Measurements from ENCODE around the gene OSBPL3.
"Not testable (repeated sequence)": the region's sequence is repeated elsewhere in the genome, so short reads cannot be mapped to it uniquely, and the experiment has no call there.

OSBPL3 gene

DNA sequence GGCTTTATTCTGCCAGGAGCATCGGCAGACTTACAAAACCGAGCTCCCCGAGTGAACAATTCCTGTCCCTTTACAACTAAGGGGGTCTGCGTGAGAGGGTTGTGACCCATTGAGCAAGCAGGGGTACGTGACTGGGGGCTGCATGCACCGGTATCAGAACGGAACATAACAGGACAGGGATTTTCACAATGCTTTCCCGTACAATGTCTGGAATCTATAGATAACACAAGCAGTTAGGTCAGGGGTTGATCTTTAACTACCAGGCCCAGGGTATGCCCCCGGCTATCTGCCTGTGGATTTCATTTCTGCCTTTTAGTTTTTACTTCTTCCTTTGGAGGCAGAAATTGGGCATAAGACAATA is 184.6 kb downstream of the OSBPL3 start:
- WGBS, 2 experiments = 95 to 96% methylated on average over 9 of the region's 9 CpGs
- H3K4me3 ChIP-seq (ENCODE audit: insufficient read depth, low read depth, low read length) = no peak overlapping the region
- no peaks in the 10 kb centered on the region for H3K9me3 ChIP-seq (ENCODE audit: control insufficient read depth, low read length)
- no peaks in the 10 kb centered on the region for H3K27me3 ChIP-seq (ENCODE audit: control insufficient read depth, insufficient read depth, low read length, poor library complexity, severe bottlenecking)
- H3K27ac ChIP-seq (ENCODE audit: insufficient read depth, low read depth, low read length, poor library complexity, severe bottlenecking) = no peak overlapping the region
- no peaks in the 10 kb centered on the region for H3K4me1 ChIP-seq (ENCODE audit: control insufficient read depth, insufficient read depth, low read length)
- H3K36me3 ChIP-seq (ENCODE audit: control insufficient read depth, insufficient read depth, low read length) = no peaks in the 10 kb centered on the region

DNA sequence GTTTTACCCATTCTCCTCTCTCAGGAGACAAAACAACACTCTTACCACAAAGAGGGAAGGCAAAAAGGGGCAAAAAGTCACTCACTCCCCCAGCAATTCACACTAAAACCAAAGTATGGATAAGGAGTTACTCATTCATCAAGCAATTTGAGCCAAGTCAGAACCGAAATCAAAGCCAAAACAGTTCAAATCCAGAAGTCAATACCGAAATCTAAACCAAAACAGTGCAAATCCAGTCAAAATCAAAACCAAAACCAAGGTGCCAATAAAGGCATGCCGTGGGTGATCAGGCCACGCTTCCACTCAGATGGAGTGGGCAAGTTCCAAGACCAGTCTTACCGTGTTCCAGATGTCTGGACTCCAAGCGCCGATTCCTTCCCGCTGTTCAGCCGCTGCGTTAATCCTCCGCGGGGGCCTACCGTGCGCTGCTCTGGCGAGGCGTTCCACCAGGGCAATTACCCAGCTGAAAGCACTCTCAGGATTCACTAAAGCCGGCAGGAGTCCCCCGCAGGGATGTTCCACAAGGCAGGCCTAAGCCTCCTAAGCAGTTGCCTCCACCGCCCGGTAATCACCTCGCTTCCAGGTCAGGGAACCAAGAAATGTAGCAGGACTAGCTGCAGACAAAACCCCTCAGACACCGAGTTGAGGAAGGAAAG is 185.1 kb downstream of the OSBPL3 start:
- H3K27ac ChIP-seq (ENCODE audit: insufficient read depth, low read depth, low read length, poor library complexity, severe bottlenecking); H3K4me3 ChIP-seq (ENCODE audit: insufficient read depth, low read depth, low read length); H3K4me1 ChIP-seq (ENCODE audit: control insufficient read depth, insufficient read depth, low read length); H3K9me3 ChIP-seq (ENCODE audit: control insufficient read depth, low read length); H3K27me3 ChIP-seq (ENCODE audit: control insufficient read depth, insufficient read depth, low read length, poor library complexity, severe bottlenecking); H3K36me3 ChIP-seq (ENCODE audit: control insufficient read depth, insufficient read depth, low read length): not testable (repeated sequence)
- WGBS, 2 experiments = 94 to 96% methylated on average over 22 of the region's 22 CpGs

DNA sequence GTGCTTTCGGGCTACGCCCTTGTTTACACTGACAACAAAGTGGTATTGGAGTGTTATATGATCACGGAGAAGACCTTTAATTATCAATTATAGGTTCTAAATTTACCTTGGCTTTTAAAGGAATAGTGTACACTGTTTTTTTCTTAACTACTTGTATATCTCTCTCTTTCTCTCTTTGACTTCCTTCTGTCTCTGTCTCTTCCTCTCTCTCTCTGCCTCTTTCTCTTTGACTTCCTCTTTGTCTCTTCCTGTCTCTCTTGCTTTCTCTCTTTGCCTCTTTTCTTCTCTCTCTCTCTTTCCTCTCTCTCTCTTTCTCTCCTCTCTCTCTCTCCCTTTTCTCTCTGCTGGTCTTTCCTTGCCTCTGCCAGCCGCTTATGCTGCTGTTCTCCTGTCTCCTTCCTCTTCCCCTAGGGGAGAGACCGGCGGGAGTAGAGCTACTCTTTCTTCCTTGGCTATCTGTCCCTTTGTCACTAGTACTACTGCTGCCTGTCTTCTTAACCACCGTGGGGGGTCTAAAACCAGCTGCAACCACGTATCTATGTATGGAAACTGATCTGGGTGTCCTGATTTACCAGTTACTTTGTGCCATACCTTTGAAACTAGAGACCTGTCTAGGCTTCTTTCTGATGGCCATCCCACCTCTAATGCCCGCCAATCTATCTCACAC is 185.9 kb downstream of the OSBPL3 start:
- whole genome bisulfite sequencing, 2 experiments = 81 to 84% methylated on average over 8 to 9 of the region's 9 CpGs
- Histone ChIP-seq H3K4me3 (ENCODE audit: insufficient read depth, low read depth, low read length) (no peak overlapping the region), H3K4me1 (ENCODE audit: control insufficient read depth, insufficient read depth, low read length) (no peaks in the 10 kb centered on the region), H3K27ac (ENCODE audit: insufficient read depth, low read depth, low read length, poor library complexity, severe bottlenecking) (no peak overlapping the region), H3K36me3 (ENCODE audit: control insufficient read depth, insufficient read depth, low read length) (no peaks in the 10 kb centered on the region), H3K9me3 (ENCODE audit: control insufficient read depth, low read length) (no peaks in the 10 kb centered on the region), H3K27me3 (ENCODE audit: control insufficient read depth, insufficient read depth, low read length, poor library complexity, severe bottlenecking) (no peaks in the 10 kb centered on the region)

DNA sequence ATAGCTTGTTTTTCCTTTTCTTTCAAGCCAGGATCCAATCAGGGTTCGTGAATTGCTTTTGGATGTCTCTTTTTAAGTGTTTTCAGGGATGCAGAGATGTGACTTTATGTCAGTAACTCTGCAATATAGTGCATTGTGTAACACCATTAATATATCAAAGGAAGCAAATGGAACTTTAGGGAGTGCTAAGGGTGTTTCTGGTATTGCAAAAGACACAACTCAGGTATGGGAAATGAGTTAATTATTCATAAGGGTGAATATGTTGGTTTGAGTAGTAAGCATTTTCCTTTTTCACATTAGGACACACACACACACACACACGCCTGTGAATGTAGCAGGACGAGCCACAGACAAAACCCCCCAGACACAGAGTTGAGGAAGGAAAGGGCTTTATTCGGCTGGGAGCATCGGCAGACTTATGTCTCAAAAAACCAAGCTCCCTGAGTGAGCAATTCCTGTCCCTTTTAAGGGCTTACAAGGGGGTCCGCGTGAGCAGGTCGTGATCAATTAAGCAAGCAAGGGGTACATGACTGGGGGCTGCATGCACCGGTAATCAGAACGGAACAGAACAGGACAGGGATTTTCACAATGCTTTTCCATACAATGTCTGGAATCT is 190.9 kb downstream of the OSBPL3 start:
- no peaks in the 10 kb centered on the region for H3K4me1 ChIP-seq (ENCODE audit: control insufficient read depth, insufficient read depth, low read length)
- H3K27ac ChIP-seq (ENCODE audit: insufficient read depth, low read depth, low read length, poor library complexity, severe bottlenecking) = no peak overlapping the region
- no peak overlapping the region for H3K4me3 ChIP-seq (ENCODE audit: insufficient read depth, low read depth, low read length)
- H3K27me3 ChIP-seq (ENCODE audit: control insufficient read depth, insufficient read depth, low read length, poor library complexity, severe bottlenecking) = no peaks in the 10 kb centered on the region
- no peaks in the 10 kb centered on the region for H3K9me3 ChIP-seq (ENCODE audit: control insufficient read depth, low read length)
- WGBS, 2 experiments = 91% methylated on average over 9 to 10 of the region's 10 CpGs
- no peaks in the 10 kb centered on the region for H3K36me3 ChIP-seq (ENCODE audit: control insufficient read depth, insufficient read depth, low read length)

DNA sequence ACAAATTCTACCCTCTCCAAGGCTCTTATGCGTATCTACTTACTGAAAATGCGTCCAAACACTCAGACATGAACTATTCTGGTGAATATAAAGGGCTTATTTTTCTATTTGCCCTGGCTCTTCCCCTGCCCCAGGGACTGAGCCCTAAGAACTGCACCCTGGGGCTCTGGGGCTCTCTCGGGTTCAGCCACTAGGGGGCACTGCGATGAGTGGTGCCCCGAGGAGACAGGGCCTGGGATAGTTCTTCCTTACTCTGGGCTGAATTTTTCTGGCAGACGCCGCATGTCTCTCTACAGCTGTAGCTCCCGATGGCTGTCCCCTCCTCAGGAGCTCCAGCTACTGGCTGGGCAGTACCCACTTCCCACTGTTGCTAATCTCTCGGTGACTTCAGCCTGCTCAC is 191.9 kb downstream of the OSBPL3 start:
- H3K4me1 ChIP-seq (ENCODE audit: control insufficient read depth, insufficient read depth, low read length) = no peaks in the 10 kb centered on the region
- WGBS, 2 experiments = 96% methylated on average over 9 of the region's 9 CpGs
- no peak overlapping the region for H3K27ac ChIP-seq (ENCODE audit: insufficient read depth, low read depth, low read length, poor library complexity, severe bottlenecking)
- no peaks in the 10 kb centered on the region for H3K36me3 ChIP-seq (ENCODE audit: control insufficient read depth, insufficient read depth, low read length)
- H3K9me3 ChIP-seq (ENCODE audit: control insufficient read depth, low read length) = peaks cover 2% of the 10 kb centered on the region
- no peaks in the 10 kb centered on the region for H3K27me3 ChIP-seq (ENCODE audit: control insufficient read depth, insufficient read depth, low read length, poor library complexity, severe bottlenecking)
- H3K4me3 ChIP-seq (ENCODE audit: insufficient read depth, low read depth, low read length) = no peak overlapping the region

DNA sequence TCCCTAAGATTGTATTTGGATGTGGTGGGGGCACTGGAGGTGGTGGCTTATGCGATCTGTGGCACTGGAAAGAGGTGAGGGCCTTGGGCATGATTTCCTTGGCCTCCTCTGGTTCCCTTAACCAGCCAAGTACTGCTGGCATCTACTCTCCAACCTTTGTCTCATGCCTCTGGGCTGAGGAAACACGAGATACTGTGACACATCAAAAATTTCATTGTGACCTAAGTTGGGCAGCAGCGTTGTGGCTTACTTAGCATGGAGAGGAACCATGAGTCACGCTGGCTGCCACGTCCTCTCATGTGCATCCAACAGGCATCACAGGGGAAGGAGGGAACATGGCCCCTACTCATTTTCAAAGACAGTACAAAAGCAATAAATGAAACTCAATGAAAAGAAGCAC is 193.0 kb downstream of the OSBPL3 start:
- H3K9me3 ChIP-seq (ENCODE audit: control insufficient read depth, low read length) = peaks cover 2% of the 10 kb centered on the region
- no peaks in the 10 kb centered on the region for H3K27me3 ChIP-seq (ENCODE audit: control insufficient read depth, insufficient read depth, low read length, poor library complexity, severe bottlenecking)
- no peaks in the 10 kb centered on the region for H3K4me1 ChIP-seq (ENCODE audit: control insufficient read depth, insufficient read depth, low read length)
- 89 to 95% methylated on average over 5 of the region's 5 CpGs for WGBS, 2 experiments
- no peaks in the 10 kb centered on the region for H3K36me3 ChIP-seq (ENCODE audit: control insufficient read depth, insufficient read depth, low read length)
- no peak overlapping the region for H3K4me3 ChIP-seq (ENCODE audit: insufficient read depth, low read depth, low read length)
- H3K27ac ChIP-seq (ENCODE audit: insufficient read depth, low read depth, low read length, poor library complexity, severe bottlenecking) = no peak overlapping the region

DNA sequence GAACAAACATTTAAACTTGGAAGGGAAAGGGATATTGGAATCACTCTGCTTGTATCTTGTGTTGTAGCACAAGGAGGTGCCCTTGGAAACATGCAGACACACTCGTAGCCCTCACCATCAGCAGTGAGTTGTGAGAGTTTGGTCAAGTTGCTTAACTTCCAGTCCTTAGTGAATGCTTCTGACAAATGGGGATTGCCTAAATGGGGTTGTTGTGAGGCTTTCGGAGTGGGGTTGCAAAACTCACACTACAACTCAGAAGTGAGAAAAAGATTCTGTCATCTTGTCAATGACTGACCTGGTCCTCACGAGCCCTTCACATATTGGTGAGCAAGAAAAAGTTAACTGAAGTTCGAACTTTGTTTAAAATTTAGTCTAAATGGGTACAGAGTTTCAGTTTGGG is 193.7 kb downstream of the OSBPL3 start:
- no peak overlapping the region for H3K4me3 ChIP-seq (ENCODE audit: insufficient read depth, low read depth, low read length)
- peaks cover 2% of the 10 kb centered on the region for H3K9me3 ChIP-seq (ENCODE audit: control insufficient read depth, low read length)
- H3K36me3 ChIP-seq (ENCODE audit: control insufficient read depth, insufficient read depth, low read length) = no peaks in the 10 kb centered on the region
- no peaks in the 10 kb centered on the region for H3K27me3 ChIP-seq (ENCODE audit: control insufficient read depth, insufficient read depth, low read length, poor library complexity, severe bottlenecking)
- 95 to 99% methylated on average over 4 of the region's 4 CpGs for WGBS, 2 experiments
- H3K27ac ChIP-seq (ENCODE audit: insufficient read depth, low read depth, low read length, poor library complexity, severe bottlenecking) = no peak overlapping the region
- no peaks in the 10 kb centered on the region for H3K4me1 ChIP-seq (ENCODE audit: control insufficient read depth, insufficient read depth, low read length)

DNA sequence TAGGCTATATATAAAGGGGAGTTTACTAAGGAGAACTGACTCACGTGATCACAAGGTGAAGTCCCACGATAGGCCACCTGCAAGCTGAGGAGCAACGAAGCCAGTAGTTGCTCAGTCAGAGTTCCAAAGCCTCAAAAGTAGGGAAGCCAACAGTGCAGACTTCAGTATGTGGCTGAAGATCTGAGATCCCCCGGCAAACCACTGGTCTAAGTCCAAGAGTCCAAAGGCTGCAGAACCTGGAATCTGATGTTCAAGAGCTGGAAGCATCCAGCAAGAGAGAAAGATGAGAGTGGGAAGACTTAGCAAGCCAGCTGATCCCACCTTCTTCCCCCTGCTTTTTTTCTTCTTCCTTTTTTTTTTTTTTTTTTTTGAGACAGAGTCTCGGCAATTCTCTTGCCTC is 195.7 kb downstream of the OSBPL3 start:
- H3K4me3 ChIP-seq (ENCODE audit: insufficient read depth, low read depth, low read length) = no peak overlapping the region
- H3K9me3 ChIP-seq (ENCODE audit: control insufficient read depth, low read length) = peaks cover 2% of the 10 kb centered on the region
- 89 to 95% methylated on average over 5 of the region's 5 CpGs for WGBS, 2 experiments

DNA sequence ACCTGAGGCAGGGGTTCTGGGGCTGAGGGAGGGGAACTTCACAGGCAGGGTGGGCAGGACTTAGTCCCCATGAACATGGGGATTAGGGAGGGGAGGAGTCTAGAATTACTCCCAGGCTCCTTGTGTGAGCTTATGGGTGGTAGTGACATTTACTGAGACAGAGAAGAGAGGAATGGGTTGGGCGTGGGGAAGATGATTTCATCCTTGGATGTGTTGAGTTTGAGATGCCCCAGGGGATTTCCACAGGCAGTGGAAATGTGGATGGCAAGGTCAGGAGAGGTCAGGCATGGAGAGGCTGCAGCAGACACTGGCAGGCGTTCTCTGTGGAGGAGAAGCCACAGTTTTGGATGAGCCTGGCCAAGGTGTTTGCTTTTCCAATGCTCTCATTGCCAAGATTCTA is 196.3 kb downstream of the OSBPL3 start:
- H3K4me1 ChIP-seq (ENCODE audit: control insufficient read depth, insufficient read depth, low read length) = no peaks in the 10 kb centered on the region
- no peak overlapping the region for H3K27ac ChIP-seq (ENCODE audit: insufficient read depth, low read depth, low read length, poor library complexity, severe bottlenecking)
- H3K27me3 ChIP-seq (ENCODE audit: control insufficient read depth, insufficient read depth, low read length, poor library complexity, severe bottlenecking) = no peaks in the 10 kb centered on the region
- no peaks in the 10 kb centered on the region for H3K36me3 ChIP-seq (ENCODE audit: control insufficient read depth, insufficient read depth, low read length)
- 88 to 93% methylated on average over 2 of the region's 2 CpGs for WGBS, 2 experiments
- no peak overlapping the region for H3K4me3 ChIP-seq (ENCODE audit: insufficient read depth, low read depth, low read length)
- H3K9me3 ChIP-seq (ENCODE audit: control insufficient read depth, low read length) = peaks cover 2% of the 10 kb centered on the region

More for the DNA sequence above, 195.7 kb downstream of the OSBPL3 start:
- no peak overlapping the region for H3K27ac ChIP-seq (ENCODE audit: insufficient read depth, low read depth, low read length, poor library complexity, severe bottlenecking)
- no peaks in the 10 kb centered on the region for H3K27me3 ChIP-seq (ENCODE audit: control insufficient read depth, insufficient read depth, low read length, poor library complexity, severe bottlenecking)
- H3K36me3 ChIP-seq (ENCODE audit: control insufficient read depth, insufficient read depth, low read length) = no peaks in the 10 kb centered on the region
- H3K4me1 ChIP-seq (ENCODE audit: control insufficient read depth, insufficient read depth, low read length) = no peaks in the 10 kb centered on the region

DNA sequence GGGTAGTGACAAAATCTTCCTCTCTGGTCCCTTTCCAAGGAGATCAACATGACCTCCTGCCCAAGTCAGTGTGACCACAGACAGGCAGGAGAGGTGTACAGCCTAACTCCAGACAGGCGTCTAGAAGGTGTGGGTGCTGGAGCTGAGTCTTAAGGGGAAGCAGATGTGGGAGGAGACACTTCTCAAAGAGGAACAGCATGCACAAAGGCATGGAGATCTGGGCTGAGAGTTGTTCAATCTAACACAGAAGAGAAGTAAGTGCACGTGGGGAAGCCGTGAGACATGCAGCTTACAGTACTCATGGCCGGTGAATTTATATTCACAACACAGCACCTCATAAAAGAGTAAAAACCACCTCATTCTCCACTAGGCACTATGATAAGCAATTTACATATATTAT is 198.9 kb downstream of the OSBPL3 start:
- whole genome bisulfite sequencing, 2 experiments = 95 to 99% methylated on average over 4 of the region's 4 CpGs
- Histone ChIP-seq H3K4me1 (ENCODE audit: control insufficient read depth, insufficient read depth, low read length) (no peaks in the 10 kb centered on the region), H3K4me3 (ENCODE audit: insufficient read depth, low read depth, low read length) (no peak overlapping the region), H3K27me3 (ENCODE audit: control insufficient read depth, insufficient read depth, low read length, poor library complexity, severe bottlenecking) (no peaks in the 10 kb centered on the region), H3K27ac (ENCODE audit: insufficient read depth, low read depth, low read length, poor library complexity, severe bottlenecking) (no peak overlapping the region), H3K9me3 (ENCODE audit: control insufficient read depth, low read length) (peaks cover 2% of the 10 kb centered on the region), H3K36me3 (ENCODE audit: control insufficient read depth, insufficient read depth, low read length) (no peaks in the 10 kb centered on the region)

Measured in ectodermal cell (in vitro differentiated cells).